ENCODE results near the gene KIZ. TPM values are rescaled to one million over a fixed set of nuclear protein-coding genes. Genes with fewer than 3 reads are reported as not detected.

Gene KIZ
- total and polyA plus RNA-seq, 2 of the 4 experiments (the other 2 are of a cell fraction), result 9.9 to 14.0 TPM

DNA sequence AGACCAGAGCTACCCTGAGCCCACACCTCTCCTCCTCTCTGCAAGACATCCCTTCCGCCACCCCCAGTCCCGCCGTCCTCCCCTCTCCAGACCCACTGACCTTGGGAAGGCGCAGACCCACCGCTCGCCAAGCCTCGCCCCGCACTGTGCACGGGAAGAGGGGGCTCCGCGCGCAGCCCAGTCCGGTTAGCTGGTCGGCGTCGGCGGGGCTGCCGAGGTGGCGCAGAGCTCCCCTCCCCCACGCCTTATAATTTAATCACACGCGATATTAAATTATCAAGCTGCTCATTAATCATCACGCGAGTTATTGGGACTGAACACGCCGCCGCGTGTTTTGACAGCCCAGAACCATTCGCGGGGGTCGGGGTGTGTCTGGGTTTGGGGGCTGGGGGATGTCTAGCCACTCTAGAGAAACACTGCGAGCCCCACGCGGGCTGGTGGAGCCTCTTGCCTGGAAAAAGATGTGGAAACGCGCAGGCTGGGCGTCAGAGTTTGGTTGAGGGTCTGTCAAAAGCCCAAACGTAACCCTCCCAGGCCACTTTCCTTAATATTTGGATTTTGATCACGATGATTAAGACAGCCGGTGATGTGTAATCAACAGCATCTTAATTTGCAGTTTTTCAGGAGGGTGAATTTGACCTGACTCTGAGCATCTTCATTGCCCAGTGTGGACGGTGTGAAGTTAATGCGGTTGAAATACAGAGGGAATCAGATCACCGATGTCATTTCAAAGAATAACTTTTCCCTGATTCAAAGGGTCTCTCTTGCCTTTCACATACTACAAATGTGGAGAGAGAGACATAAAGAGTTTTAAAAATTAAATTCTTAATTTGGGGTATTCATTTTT lies 19.5 kb upstream of the KIZ start, which contains the start of gene LINC00237 (continued):
- TF ChIP-seq, protein P1, sequence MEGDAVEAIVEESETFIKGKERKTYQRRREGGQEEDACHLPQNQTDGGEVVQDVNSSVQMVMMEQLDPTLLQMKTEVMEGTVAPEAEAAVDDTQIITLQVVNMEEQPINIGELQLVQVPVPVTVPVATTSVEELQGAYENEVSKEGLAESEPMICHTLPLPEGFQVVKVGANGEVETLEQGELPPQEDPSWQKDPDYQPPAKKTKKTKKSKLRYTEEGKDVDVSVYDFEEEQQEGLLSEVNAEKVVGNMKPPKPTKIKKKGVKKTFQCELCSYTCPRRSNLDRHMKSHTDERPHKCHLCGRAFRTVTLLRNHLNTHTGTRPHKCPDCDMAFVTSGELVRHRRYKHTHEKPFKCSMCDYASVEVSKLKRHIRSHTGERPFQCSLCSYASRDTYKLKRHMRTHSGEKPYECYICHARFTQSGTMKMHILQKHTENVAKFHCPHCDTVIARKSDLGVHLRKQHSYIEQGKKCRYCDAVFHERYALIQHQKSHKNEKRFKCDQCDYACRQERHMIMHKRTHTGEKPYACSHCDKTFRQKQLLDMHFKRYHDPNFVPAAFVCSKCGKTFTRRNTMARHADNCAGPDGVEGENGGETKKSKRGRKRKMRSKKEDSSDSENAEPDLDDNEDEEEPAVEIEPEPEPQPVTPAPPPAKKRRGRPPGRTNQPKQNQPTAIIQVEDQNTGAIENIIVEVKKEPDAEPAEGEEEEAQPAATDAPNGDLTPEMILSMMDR (conservative IDR thresholded peaks at IDR 0.05; ENCODE audit: low read depth, low read length), result no peak

DNA sequence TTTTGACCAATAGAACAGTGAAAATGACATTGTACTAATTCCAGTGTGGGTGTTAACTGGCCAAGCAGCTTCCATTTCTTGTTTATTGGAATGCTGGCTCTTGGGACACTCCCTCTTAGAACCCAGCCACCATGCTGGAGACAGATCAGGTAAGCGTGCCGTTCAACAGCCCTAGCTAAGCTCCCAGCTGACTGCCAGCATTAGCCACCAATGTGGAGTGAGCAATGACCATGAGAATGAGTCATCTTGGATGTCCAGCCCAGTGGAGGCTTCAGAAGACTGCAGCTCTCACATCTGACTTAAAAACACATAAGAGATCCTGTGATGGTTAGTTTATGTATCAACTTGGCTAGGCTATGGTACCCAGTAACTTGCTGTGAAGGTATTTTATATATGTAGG lies 16.7 kb upstream of the KIZ start:
- POLR2A ChIA-PET (ENCODE audit: unreplicated experiment), result no interaction called here
- no peak overlapping the region for H2AK5ac ChIP-seq (ENCODE audit: low read depth, low read length)
- H3K23ac ChIP-seq (ENCODE audit: low read depth, low read length), result no peak overlapping the region
- no peak overlapping the region for H3K4ac ChIP-seq (ENCODE audit: low read depth, low read length)
- no peaks in the 10 kb centered on the region for H3K36me3 ChIP-seq (ENCODE audit: control insufficient read depth, insufficient read depth, low read length)
- H4K8ac ChIP-seq (ENCODE audit: low read depth in 2 of 2, low read length in 2 of 2), result no peak overlapping the region
- H2BK20ac ChIP-seq (ENCODE audit: low read depth, low read length), result no peak overlapping the region
- H3K56ac ChIP-seq (ENCODE audit: extremely low read depth, insufficient read depth, low read length), result no peak overlapping the region
- H3K27ac ChIP-seq (ENCODE audit: insufficient read depth, low read length), result no peak overlapping the region
- H3K27me3 ChIP-seq (ENCODE audit: control insufficient read depth, insufficient read depth, low read length), result peaks cover 50% of the 10 kb centered on the region
- dilution Hi-C loops (cut with HindIII; ENCODE audit: low sequenced_read_pairs, unreplicated experiment), result no loop called here
- no peaks in the 10 kb centered on the region for H3K9me3 ChIP-seq (ENCODE audit: control insufficient read depth, insufficient read depth, low read length)
- no peak overlapping the region for H2BK5ac ChIP-seq (ENCODE audit: low read depth, low read length, poor library complexity, severe bottlenecking)
- H3K9me1 ChIP-seq (ENCODE audit: insufficient read depth, low read length), result no peaks in the 10 kb centered on the region
- H4K91ac ChIP-seq (ENCODE audit: insufficient read depth, low read depth, low read length), result no peak overlapping the region
- no peak overlapping the region for H3K14ac ChIP-seq (replicated peaks; ENCODE audit: low read depth, low read length)
- no peak overlapping the region for H2BK120ac ChIP-seq (ENCODE audit: low read depth, low read length)
- no peak overlapping the region for H3K9ac ChIP-seq (ENCODE audit: low read depth, low read length)
- no peak overlapping the region for H2AK9ac ChIP-seq (replicated peaks; ENCODE audit: low read depth, low read length, poor library complexity)
- BruUV-seq (replicated peaks), result no TSS peak
- H3K18ac ChIP-seq (ENCODE audit: low read depth, low read length), result no peak overlapping the region
- H3K4me1 ChIP-seq (ENCODE audit: control insufficient read depth, insufficient read depth, low read length), result no peaks in the 10 kb centered on the region
- ATAC-seq (ENCODE audit: low read depth) (no peak), DNase-seq (peak; percentile 7)
- H3K4me2 ChIP-seq (ENCODE audit: low read depth, low read length), result no peak overlapping the region
- H3K4me3 ChIP-seq (ENCODE audit: insufficient read depth, low read depth, low read length), result no peak overlapping the region
- H4K20me1 ChIP-seq (ENCODE audit: insufficient read depth, low read length), result no peaks in the 10 kb centered on the region
- H2AFZ ChIP-seq (replicated peaks; ENCODE audit: low read length, poor library complexity), result no peak overlapping the region
- H3K79me1 ChIP-seq (ENCODE audit: low read depth in 1 of 2, low read length in 2 of 2), result no peaks in the 10 kb centered on the region
- no peak overlapping the region for H4K5ac ChIP-seq (ENCODE audit: low read depth, low read length)
- CTCF ChIA-PET, result interaction anchor here (1.0 kb wide), 1 partner anchor 16 kb away, joined by 3 read pairs; no protein-coding TSS in a partner anchor
- in situ Hi-C loops (cut with MboI; ENCODE audit: low sequenced_read_pairs), result no loop called here
- intact Hi-C loops (cut with micrococcal nuclease), result no loop called here
- TF ChIP-seq MAZ (IDR thresholded peaks at IDR 0.05; ENCODE audit: borderline replicate concordance, low read depth, low read length), result no peak
- TF ChIP-seq, protein P2, sequence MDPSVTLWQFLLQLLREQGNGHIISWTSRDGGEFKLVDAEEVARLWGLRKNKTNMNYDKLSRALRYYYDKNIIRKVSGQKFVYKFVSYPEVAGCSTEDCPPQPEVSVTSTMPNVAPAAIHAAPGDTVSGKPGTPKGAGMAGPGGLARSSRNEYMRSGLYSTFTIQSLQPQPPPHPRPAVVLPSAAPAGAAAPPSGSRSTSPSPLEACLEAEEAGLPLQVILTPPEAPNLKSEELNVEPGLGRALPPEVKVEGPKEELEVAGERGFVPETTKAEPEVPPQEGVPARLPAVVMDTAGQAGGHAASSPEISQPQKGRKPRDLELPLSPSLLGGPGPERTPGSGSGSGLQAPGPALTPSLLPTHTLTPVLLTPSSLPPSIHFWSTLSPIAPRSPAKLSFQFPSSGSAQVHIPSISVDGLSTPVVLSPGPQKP (IDR thresholded peaks at IDR 0.05; ENCODE audit: borderline replicate concordance, low read depth, low read length), result no peak
- no peak for TF ChIP-seq MXI1 (IDR thresholded peaks at IDR 0.05; ENCODE audit: borderline replicate concordance, low read depth, low read length)
- no peak for TF ChIP-seq CEBPB (IDR thresholded peaks at IDR 0.05; ENCODE audit: low read depth, low read length)
- no peak for TF ChIP-seq CHD1 (IDR thresholded peaks at IDR 0.05; ENCODE audit: low read depth, low read length)
- TF ChIP-seq NFE2L2 (IDR thresholded peaks at IDR 0.05; ENCODE audit: low read depth, low read length), result no peak
- TF ChIP-seq POLR2A (IDR thresholded peaks at IDR 0.05; ENCODE audit: low read depth, low read length), result no peak
- H2BK15ac ChIP-seq (ENCODE audit: low read depth, low read length), result no peak overlapping the region
- whole genome bisulfite sequencing, 2 experiments (ENCODE audit: extremely low coverage in 2 of 2, insufficient read length in 1 of 2), result no CpG with 5 or more reads among the region's 2 CpGs

Data from IMR-90 (cell line).